Effector memory CD8-positive, alpha-beta T cell (primary cell): ENCODE measurements around the gene FKRP.
A peak's percentile ranks its signal among the peaks of the same experiment; 100 is the strongest.

ENCODE experiments used
- ATAC-seq: fragments of 150-1000 bp; cut with Tn5 transposase; replicated peaks from 2 replicates; pipeline ENCODE4 v1.10.0; 2021; ENCODE audit warnings: mild to moderate bottlenecking, moderate library complexity
- DNase-seq, 3 experiments: peaks; one replicate each; pipeline ENCODE4 v3.0.0; 2021
- H3K27ac Mint-ChIP-seq, 2 donors: one replicate each; pipeline ENCODE4 v1.8.0; 2022; ENCODE audit warnings: mild to moderate bottlenecking in 2 of 2, mixed read lengths in 2 of 2, moderate library complexity in 2 of 2
- H3K27me3 Mint-ChIP-seq, 2 donors: one replicate each; pipeline ENCODE4 v1.8.0; 2022; ENCODE audit warnings: mixed read lengths in 2 of 2
- H3K36me3 Mint-ChIP-seq: one replicate; pipeline ENCODE4 v1.8.0; 2022; ENCODE audit warnings: mild to moderate bottlenecking, moderate library complexity, mixed read lengths; ENCODE audit not compliant: insufficient read depth
- H3K4me1 Mint-ChIP-seq, 2 donors: one replicate each; pipeline ENCODE4 v1.8.0; 2022; ENCODE audit warnings: low read depth in 2 of 2, mixed read lengths in 2 of 2
- H3K4me3 Mint-ChIP-seq, 2 donors: one replicate each; pipeline ENCODE4 v1.8.0; 2022; ENCODE audit warnings: mild to moderate bottlenecking in 2 of 2, mixed read lengths in 2 of 2, moderate library complexity in 2 of 2
- H3K9me3 Mint-ChIP-seq, 2 donors: one replicate each; pipeline ENCODE4 v1.8.0; 2022; ENCODE audit warnings: mixed read lengths in 2 of 2

Gene FKRP

DNA sequence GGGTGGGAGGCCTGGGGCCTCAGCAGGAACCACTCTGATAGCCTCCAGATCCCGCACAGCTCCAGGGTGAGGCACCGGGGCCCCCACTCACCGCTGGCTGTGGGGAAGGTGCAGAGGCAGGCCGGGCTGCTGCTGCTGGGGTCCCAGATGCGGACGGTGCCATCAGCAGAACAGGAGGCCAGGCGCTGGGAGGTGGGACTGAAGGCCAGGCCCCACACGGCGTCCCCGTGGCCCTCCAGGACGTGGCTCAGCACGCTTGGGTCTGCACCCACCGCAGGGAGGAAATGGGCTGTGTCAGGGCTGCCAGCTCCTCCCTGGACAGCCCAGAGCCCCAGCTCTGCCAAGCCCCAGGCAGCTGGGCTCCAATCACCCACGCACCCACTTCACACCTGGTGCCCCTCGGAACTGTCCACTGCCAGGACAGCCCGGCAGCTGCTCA lies 22.8 kb upstream of the FKRP start:
- Mint-ChIP-seq H3K36me3 (peaks cover 63% of the 10 kb centered on the region), H3K27ac (peak overlapping the region in 1 of 2 donors; percentile 35), H3K4me1 (peaks cover 35 to 36% of the 10 kb centered on the region in 2 donors), H3K27me3 (no peaks in the 10 kb centered on the region), H3K9me3 (no peaks in the 10 kb centered on the region), H3K4me3 (peak overlapping the region in 1 of 2 donors; percentile 21)
- ATAC-seq (no peak), DNase-seq (no peak)

DNA sequence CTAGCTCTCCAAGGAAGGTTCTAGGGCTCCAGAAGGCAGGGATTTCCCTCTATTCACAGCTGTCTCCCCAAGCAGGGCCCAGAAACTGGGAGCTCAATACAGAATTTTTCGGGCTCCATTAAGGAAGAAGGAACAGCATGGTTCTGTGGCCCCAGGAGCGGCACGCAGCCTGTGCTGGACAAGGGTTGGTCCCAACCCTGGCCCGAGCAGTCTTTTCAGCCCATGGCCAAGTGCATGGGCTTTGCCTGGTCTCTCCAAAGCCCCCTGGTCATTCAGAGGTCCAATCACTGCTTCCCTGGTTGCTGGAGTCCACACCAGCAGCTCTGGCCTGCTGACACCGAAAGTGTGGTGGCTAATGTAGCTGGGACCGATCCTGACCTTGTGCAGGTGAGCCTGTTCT lies 22.4 kb upstream of the FKRP start:
- H3K36me3 Mint-ChIP-seq, result peaks cover 61% of the 10 kb centered on the region
- ATAC-seq, result no peak

DNA sequence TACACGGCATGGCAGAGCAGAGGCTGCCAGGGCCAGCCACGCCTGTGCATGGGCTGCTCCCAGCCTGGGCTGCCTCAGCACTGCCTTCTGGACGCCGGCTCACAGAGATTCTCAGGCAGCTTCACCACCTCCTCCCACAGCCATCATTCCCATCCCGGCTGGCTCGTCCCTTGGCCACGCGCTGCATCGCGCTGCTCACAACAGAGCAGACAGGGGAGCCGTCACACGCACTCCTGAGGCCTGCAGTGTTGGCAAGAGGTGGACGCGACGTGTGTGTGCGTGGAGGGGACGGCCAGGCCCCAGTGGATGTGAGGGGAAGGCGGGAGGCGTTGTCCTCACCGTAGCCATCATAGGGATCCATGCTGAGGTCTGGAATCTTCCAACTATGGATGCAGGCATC lies 21.4 kb upstream of the FKRP start:
- Mint-ChIP-seq H3K4me3 (no peak overlapping the region), H3K27me3 (no peaks in the 10 kb centered on the region), H3K4me1 (peaks cover 28 to 33% of the 10 kb centered on the region in 2 donors), H3K36me3 (peaks cover 65% of the 10 kb centered on the region), H3K27ac (no peak overlapping the region), H3K9me3 (no peaks in the 10 kb centered on the region)
- ATAC-seq (no peak), DNase-seq (no peak)

More for the DNA sequence above, 22.4 kb upstream of the FKRP start:
- H3K4me3 Mint-ChIP-seq, result peak overlapping the region in 1 of 2 donors; percentile 21
- no peaks in the 10 kb centered on the region for H3K27me3 Mint-ChIP-seq
- H3K27ac Mint-ChIP-seq, result peak overlapping the region in 1 of 2 donors; percentile 35
- DNase-seq, result no peak
- H3K9me3 Mint-ChIP-seq, result no peaks in the 10 kb centered on the region
- H3K4me1 Mint-ChIP-seq, result peaks cover 32 to 34% of the 10 kb centered on the region in 2 donors

DNA sequence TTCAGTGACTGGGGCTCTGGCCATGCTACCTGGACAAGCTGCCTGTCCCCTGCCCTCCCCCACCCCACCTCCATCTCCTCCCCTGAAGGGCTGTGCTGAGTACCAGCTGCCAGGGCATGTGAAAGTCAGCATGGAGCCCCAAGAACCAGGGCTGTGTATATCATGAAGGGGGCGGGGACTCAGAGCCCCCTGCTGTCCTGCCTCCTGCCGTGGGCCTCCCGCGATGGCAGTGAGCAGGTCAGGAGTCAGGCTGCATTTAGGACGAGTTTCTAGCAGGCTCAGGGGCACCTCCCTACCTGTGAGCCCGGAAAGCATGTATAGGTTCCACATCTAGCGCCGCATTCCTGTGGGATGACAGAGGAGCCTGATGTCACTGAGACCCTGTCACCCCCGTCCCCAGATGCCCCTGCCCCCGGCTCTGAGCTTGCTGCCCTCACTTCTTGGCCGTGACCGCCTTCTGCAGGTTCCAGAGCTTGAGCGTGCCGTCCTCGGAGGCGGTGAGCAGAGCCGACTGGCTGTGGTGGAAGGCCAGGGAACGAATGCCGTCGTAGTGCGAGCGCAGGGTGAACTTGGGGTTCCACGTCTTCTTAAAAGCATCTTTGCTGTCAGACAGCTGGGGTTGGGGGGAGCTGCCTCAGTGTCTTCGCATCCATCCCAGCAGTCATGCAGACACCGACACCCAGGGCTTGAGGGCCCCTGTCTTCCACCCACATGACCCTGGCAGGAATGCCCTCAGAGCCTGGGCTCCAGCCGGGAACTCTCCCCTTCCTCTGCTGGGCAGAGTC lies 20.6 kb upstream of the FKRP start:
- DNase-seq (no peak), ATAC-seq (no peak)
- Mint-ChIP-seq H3K4me3 (no peak overlapping the region), H3K27me3 (no peaks in the 10 kb centered on the region), H3K4me1 (peaks cover 25 to 30% of the 10 kb centered on the region in 2 donors), H3K27ac (no peak overlapping the region), H3K9me3 (no peaks in the 10 kb centered on the region), H3K36me3 (peaks cover 72% of the 10 kb centered on the region)

DNA sequence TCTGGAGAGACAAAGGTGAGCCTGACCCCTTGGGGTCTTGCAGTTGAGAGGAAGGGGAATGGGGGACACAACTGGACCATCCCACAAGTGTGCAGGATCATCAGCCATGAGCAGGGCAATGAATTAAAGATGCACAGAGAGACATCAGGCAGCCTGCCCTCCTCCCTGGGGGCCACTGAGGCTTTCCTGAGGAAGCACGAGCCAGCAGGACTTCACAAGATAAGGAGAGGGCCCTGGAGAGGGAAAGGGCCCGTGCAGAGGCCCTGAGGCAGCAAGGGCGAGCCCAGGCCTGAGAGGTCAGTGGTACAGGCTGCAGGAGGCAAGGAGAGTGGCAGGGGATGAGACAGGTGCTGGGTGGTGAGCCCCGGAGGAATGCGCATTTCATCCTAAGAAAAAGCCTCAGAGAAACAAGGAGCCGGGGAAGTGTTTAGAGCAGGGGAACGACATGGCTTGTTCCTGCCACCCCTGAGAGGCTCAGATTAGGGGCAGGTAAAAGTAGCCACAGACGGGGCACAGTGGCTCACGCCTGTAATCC lies 19.9 kb upstream of the FKRP start:
- Mint-ChIP-seq H3K36me3 (peaks cover 79% of the 10 kb centered on the region), H3K4me1 (peaks cover 25 to 28% of the 10 kb centered on the region in 2 donors), H3K4me3 (no peak overlapping the region), H3K27me3 (no peaks in the 10 kb centered on the region), H3K9me3 (no peaks in the 10 kb centered on the region), H3K27ac (no peak overlapping the region)
- ATAC-seq (no peak), DNase-seq (no peak)

DNA sequence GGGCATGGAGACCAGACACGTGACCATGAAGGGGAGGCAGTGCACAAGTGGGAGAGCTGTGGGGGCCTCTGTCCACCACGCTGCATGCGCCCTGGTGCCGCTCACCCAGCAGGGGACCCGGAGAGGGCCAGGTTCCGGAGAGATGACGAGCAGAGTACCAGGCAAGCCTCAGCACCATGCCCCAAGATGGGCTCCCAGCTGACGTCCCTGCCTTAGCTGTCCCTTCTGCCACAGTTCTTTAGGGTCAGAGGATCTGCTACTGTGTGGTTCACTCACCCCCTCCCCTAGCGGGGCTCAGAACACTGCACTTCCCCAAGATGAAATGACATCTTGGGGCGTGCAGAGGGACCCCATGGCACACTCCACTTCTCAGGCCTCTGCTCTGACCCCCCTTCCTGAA lies 19.3 kb upstream of the FKRP start:
- DNase-seq (no peak), ATAC-seq (no peak)
- no peaks in the 10 kb centered on the region for H3K9me3 Mint-ChIP-seq
- no peak overlapping the region for H3K4me3 Mint-ChIP-seq
- H3K4me1 Mint-ChIP-seq, result peaks cover 25 to 32% of the 10 kb centered on the region in 2 donors
- no peaks in the 10 kb centered on the region for H3K27me3 Mint-ChIP-seq
- no peak overlapping the region for H3K27ac Mint-ChIP-seq
- H3K36me3 Mint-ChIP-seq, result peaks cover 77% of the 10 kb centered on the region

DNA sequence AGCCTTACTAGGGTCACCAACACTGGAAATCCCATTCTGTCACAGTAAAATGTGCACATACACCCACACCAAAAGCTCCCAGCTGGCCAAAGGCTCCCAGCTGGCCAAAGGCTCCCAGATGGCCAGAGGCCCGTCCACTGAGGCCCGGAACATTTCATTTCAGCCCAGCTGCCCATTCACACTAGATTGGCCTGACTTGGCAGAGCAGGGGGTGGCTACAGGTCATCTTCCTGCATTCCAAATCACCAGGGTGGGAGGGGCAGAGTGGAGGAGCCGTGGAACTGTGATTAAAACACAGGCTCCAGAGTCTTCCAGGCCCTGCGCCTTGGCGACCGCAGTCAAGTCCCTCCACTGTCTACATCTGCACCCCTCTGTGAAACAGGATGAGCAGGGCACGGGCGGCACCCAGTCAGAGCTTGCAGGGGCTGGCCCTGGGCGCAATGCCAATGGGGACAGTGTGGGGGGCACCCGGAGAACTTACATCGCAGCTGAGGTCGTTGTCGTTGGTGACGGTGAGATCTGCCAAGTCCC lies 18.8 kb upstream of the FKRP start:
- DNase-seq, result no peak
- H3K4me1 Mint-ChIP-seq, result peaks cover 22 to 34% of the 10 kb centered on the region in 2 donors
- no peaks in the 10 kb centered on the region for H3K9me3 Mint-ChIP-seq
- peak overlapping the region in 1 of 2 donors; percentile 53 for H3K27ac Mint-ChIP-seq
- H3K27me3 Mint-ChIP-seq, result no peaks in the 10 kb centered on the region
- ATAC-seq, result no peak
- H3K36me3 Mint-ChIP-seq, result peaks cover 78% of the 10 kb centered on the region
- H3K4me3 Mint-ChIP-seq, result no peak overlapping the region

DNA sequence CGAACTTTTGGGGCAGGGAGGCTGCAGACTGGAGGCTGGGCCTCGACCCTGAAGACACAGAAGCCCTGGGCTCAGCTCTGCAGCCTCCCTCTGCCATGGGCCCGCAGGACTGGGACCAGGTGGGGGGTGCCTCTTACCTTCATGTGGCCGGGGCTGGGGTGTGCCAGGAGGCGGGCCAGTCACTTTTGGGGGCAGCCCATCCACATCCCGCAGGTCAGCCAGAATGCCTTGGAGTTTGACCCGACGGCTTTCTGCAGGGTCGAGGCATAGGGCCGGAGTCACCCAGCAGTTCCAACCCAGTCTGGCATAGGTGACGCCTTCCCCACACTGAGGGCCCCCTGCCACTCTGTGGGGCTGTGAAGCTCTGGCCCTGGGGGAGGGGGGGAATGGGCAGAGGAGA lies 18.1 kb upstream of the FKRP start:
- Mint-ChIP-seq H3K4me1 (peaks cover 21 to 33% of the 10 kb centered on the region in 2 donors), H3K9me3 (no peaks in the 10 kb centered on the region), H3K27ac (no peak overlapping the region), H3K4me3 (no peak overlapping the region), H3K27me3 (no peaks in the 10 kb centered on the region), H3K36me3 (peaks cover 77% of the 10 kb centered on the region)
- DNase-seq (no peak), ATAC-seq (no peak)

DNA sequence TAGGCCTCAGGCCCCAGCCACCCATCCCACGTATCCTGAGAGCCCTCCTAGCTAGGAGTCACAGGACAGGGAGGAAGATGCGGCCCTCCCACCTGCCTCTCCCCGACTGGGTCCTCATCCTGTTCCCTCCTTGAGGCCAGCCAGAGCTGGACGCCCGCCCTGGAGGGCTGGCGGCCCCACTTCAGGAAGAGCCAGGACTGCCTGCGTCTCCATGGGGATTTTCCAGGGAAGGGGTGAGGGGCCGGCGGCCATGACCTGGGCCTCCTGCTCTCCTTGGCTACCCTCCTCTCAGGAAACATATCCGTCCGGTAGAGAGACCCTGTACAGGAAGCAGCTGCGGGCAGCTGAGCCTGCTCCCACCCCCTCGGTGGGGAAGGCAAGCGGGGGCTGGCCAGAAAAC lies 17.6 kb upstream of the FKRP start:
- peaks cover 77% of the 10 kb centered on the region for H3K36me3 Mint-ChIP-seq
- peaks cover 19 to 33% of the 10 kb centered on the region in 2 donors for H3K4me1 Mint-ChIP-seq
- H3K27me3 Mint-ChIP-seq, result no peaks in the 10 kb centered on the region
- H3K9me3 Mint-ChIP-seq, result no peaks in the 10 kb centered on the region
- no peak overlapping the region for H3K4me3 Mint-ChIP-seq
- DNase-seq (no peak), ATAC-seq (no peak)
- peak overlapping the region in 1 of 2 donors; percentile 82 for H3K27ac Mint-ChIP-seq

DNA sequence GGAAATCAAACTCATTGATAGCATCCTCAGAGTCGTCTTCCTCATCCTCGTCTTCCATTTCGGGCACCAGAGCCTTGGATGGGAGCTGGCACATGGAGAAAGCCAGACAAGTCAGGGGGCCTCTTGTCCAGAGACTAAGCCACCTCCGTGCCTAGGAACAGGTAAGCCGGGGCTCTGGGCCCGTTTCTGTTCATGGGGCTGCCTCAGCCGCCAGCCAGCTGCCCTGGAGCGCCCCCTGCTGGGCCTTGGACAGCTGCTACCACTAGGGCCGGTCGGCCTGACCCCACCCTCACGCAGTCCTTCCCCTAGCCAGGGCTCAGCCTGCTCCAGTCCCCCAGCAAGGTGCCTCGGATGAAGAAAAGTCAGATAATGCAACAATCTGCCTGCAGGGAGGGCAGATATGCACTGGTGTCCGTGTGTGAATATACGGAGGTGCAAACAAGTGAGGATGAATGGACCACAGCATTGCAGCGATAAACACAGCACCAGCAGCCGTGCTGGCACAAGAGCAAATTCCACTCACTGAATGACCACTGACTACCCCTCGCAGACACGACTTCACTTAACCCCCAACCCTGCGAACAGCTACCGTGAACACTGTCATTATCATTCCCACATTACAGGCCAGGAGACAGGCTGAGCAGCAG lies 17.0 kb upstream of the FKRP start:
- peak; percentile 93 for ATAC-seq
- no peaks in the 10 kb centered on the region for H3K9me3 Mint-ChIP-seq
- H3K4me1 Mint-ChIP-seq, result peaks cover 18 to 30% of the 10 kb centered on the region in 2 donors
- no peaks in the 10 kb centered on the region for H3K27me3 Mint-ChIP-seq
- peak overlapping the region in 1 of 2 donors; percentile 15 for H3K4me3 Mint-ChIP-seq
- peaks cover 76% of the 10 kb centered on the region for H3K36me3 Mint-ChIP-seq
- H3K27ac Mint-ChIP-seq, result peak overlapping the region in 1 of 2 donors; percentile 82
- peak; percentile 80 to 84 (median 83) for DNase-seq

DNA sequence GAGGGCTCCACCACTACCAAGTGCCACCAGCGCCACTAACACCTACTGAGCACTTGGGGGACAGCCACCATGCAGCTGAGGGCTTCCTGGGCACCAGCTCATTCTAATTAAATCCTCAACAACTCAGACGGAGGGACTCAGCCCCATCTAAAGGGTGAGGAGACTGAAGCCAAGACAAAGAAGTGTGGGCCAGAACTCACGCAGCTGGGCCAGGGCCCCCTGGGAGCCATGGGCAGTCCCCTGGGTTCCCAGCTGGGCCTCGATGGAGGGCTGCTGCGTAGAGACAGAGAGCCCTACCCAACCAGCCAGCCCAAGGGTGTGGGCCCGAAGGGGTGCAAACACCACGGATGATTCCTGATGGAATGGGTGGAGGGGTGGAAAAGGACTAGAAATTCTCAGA lies 16.2 kb upstream of the FKRP start:
- Mint-ChIP-seq H3K36me3 (peaks cover 76% of the 10 kb centered on the region), H3K27me3 (no peaks in the 10 kb centered on the region), H3K9me3 (no peaks in the 10 kb centered on the region), H3K4me3 (no peak overlapping the region), H3K27ac (no peak overlapping the region), H3K4me1 (peaks cover 14 to 25% of the 10 kb centered on the region in 2 donors)
- DNase-seq, result no peak
- ATAC-seq, result no peak

DNA sequence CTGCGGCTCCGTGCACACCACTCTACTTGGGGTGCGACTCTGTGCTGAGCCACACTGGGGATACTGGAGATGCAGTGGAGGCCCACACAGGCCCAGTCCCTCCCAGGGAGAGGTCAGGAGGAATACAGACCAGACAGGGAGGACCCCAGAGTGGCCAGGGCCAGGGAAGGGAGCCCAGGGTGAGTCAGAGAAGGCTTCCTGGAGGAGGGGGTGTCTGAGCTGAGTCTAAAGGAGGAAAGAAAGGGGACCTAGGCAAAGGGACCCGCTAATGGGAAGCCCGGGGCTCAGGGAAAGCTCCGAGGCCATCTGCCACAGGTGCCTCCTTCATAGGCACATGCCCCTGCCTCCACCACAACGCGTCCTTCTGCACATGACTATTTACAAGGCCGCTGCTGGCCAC lies 15.7 kb upstream of the FKRP start:
- Mint-ChIP-seq H3K27ac (no peak overlapping the region), H3K9me3 (no peaks in the 10 kb centered on the region), H3K27me3 (no peaks in the 10 kb centered on the region), H3K4me1 (peaks cover 14 to 25% of the 10 kb centered on the region in 2 donors), H3K4me3 (no peak overlapping the region), H3K36me3 (peaks cover 75% of the 10 kb centered on the region)
- no peak for ATAC-seq
- no peak for DNase-seq

DNA sequence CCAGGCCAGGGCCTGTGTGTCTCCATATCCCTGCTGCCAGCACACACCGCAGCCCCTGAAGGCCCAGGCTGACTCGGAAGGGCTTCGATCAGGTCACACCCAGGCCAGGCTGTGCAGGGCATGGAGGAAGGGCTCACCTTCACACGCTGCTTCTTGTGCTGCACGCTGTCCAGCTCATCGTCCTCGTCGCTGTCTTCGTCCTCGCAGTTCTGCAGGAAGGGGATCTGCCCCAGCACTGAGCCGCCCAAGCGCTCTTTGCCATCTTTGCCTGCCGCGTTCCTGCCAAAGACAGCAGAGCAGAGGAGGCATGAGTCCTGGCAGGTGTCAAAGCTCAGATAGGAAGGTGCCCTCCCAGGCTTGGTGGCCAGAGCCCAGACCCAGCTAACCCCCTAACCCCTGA lies 15.3 kb upstream of the FKRP start:
- ATAC-seq (no peak), DNase-seq (no peak)
- H3K4me1 Mint-ChIP-seq, result peaks cover 14 to 24% of the 10 kb centered on the region in 2 donors
- no peaks in the 10 kb centered on the region for H3K27me3 Mint-ChIP-seq
- H3K27ac Mint-ChIP-seq, result peak overlapping the region in 1 of 2 donors; percentile 92
- H3K4me3 Mint-ChIP-seq, result peak overlapping the region in 1 of 2 donors; percentile 48
- H3K9me3 Mint-ChIP-seq, result no peaks in the 10 kb centered on the region
- H3K36me3 Mint-ChIP-seq, result peaks cover 74% of the 10 kb centered on the region
